Erythroblast (primary cell): ENCODE results near the gene PTPRM.

ENCODE experiments used
- GATA1 ChIP-seq: IDR thresholded peaks from 2 replicates; pipeline ENCODE4 v1.6.1; 2011; ENCODE audit warnings: low read depth, mild to moderate bottlenecking, control low read depth, low read length, moderate library complexity
- POLR2A ChIP-seq: IDR thresholded peaks from 2 replicates; pipeline ENCODE4 v1.6.1; 2011; ENCODE audit warnings: mild to moderate bottlenecking, low read length

DNA sequence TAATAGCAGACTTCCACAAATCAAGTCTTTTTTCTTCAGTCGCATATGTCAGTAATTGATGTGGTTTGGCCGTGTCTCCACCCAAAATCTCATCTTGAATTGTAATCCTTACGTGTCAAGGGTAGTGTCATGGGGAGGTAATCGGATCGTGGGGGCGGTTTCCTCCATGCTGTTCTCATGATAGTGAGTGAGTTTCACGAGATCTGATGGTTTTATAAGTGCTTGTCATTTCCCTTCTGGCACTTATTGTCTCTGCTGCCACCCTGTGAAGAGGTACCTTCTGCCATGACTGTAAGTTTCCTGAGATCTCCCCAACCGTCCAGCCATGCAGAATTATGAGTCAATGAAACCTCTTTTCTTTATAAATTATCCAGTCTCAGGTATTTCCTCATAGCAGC lies 478.8 kb downstream of the PTPRM start:
- TF ChIP-seq POLR2A (no peak), GATA1 (no peak)
